ENCODE data around the gene ST3GAL5. TPM values are rescaled to one million over a fixed set of nuclear protein-coding genes. Genes with fewer than 3 reads are reported as not detected.
"Not testable (repeated sequence)": the region's sequence is repeated elsewhere in the genome, so short reads cannot be mapped to it uniquely, and the experiment has no call there.

Gene ST3GAL5
- total RNA-seq, 2 donors from 2014 or later, result 2.9 to 8.7 TPM

- intact Hi-C loops (cut with DNase I, micrococcal nuclease), result no loop called here
- ATAC-seq (no peak), DNase-seq (no peak)
Measured at GRCh38 chr2:85899849-85900248, 11.1 kb upstream of the ST3GAL5 start.

GRCh38 chr2:85899284-85899683 is 10.5 kb upstream of the ST3GAL5 start:
- DNase-seq (no peak), ATAC-seq (no peak)
- intact Hi-C loops (cut with DNase I, micrococcal nuclease), result no loop called here

- intact Hi-C loops (cut with DNase I, micrococcal nuclease), result no loop called here
- ATAC-seq, result no peak
- no peak for DNase-seq
Measured at GRCh38 chr2:85898881-85899280, 10.1 kb upstream of the ST3GAL5 start.

GRCh38 chr2:85894554-85895278 is 5.9 kb upstream of the ST3GAL5 start:
- ATAC-seq; intact Hi-C loops (cut with DNase I, micrococcal nuclease); DNase-seq: not testable (repeated sequence)

- ATAC-seq, result no peak
- no peak for DNase-seq
- intact Hi-C loops (cut with DNase I, micrococcal nuclease), result no loop called here
Measured at GRCh38 chr2:85893428-85894258, 4.9 kb upstream of the ST3GAL5 start.

- no peak for DNase-seq
- no peak for ATAC-seq
- intact Hi-C loops (cut with DNase I, micrococcal nuclease), result no loop called here
Measured at GRCh38 chr2:85892216-85892944, 3.6 kb upstream of the ST3GAL5 start.

GRCh38 chr2:85890522-85891176 is 1.9 kb upstream of the ST3GAL5 start:
- DNase-seq, result no peak

GRCh38 chr2:85889627-85890281 is 964 bp upstream of the ST3GAL5 start:
- DNase-seq, result peak; percentile 29 to 32
- intact Hi-C loops (cut with DNase I, micrococcal nuclease), result loop anchor here in 1 of 2 donors (5.0 kb wide), 2 partner anchors 62 to 148 kb away; no protein-coding TSS in a partner anchor
- ATAC-seq, result no peak

More at GRCh38 chr2:85890522-85891176, 1.9 kb upstream of the ST3GAL5 start:
- ATAC-seq, result no peak
- intact Hi-C loops (cut with DNase I, micrococcal nuclease), result no loop called here

- DNase-seq (peak; percentile 31 to 36), ATAC-seq (peak; percentile 4)
- intact Hi-C loops (cut with DNase I, micrococcal nuclease), result loop anchor here in 1 of 2 donors (5.0 kb wide), 2 partner anchors 61 to 149 kb away; no protein-coding TSS in a partner anchor
Measured at GRCh38 chr2:85888020-85888683, 638 bp downstream of the ST3GAL5 start.

- intact Hi-C loops (cut with DNase I, micrococcal nuclease), result loop anchor here in 1 of 2 donors (5.0 kb wide), 2 partner anchors 60 to 150 kb away; no protein-coding TSS in a partner anchor
- DNase-seq, result peak; percentile 43 to 62
- peak; percentile 42 for ATAC-seq
Measured at GRCh38 chr2:85887566-85888019, 1.2 kb downstream of the ST3GAL5 start.

- intact Hi-C loops (cut with DNase I, micrococcal nuclease), result loop anchor here in 1 of 2 donors (5.0 kb wide), 2 partner anchors 59 to 151 kb away; no protein-coding TSS in a partner anchor
- peak; percentile 36 to 57 for DNase-seq
- ATAC-seq, result no peak
Measured at GRCh38 chr2:85886590-85886989, 2.2 kb downstream of the ST3GAL5 start.

- ATAC-seq (no peak), DNase-seq (no peak)
- intact Hi-C loops (cut with DNase I, micrococcal nuclease), result loop anchor here in 1 of 2 donors (5.0 kb wide), 2 partner anchors 59 to 151 kb away; no protein-coding TSS in a partner anchor
Measured at GRCh38 chr2:85886141-85886540, 2.6 kb downstream of the ST3GAL5 start.

- intact Hi-C loops (cut with DNase I, micrococcal nuclease); DNase-seq: not testable (repeated sequence)
Measured at GRCh38 chr2:85881781-85882180, 7.0 kb downstream of the ST3GAL5 start.

GRCh38 chr2:85880716-85881328 is 8.0 kb downstream of the ST3GAL5 start:
- DNase-seq; intact Hi-C loops (cut with DNase I, micrococcal nuclease); ATAC-seq: not testable (repeated sequence)

More at GRCh38 chr2:85881781-85882180, 7.0 kb downstream of the ST3GAL5 start:
- not testable (repeated sequence) for ATAC-seq

- intact Hi-C loops (cut with DNase I, micrococcal nuclease), result no loop called here
- DNase-seq (no peak), ATAC-seq (no peak)
Measured at GRCh38 chr2:85878719-85879370, 9.9 kb downstream of the ST3GAL5 start.

GRCh38 chr2:85875350-85876050 is 13.3 kb downstream of the ST3GAL5 start:
- no peak for ATAC-seq
- intact Hi-C loops (cut with DNase I, micrococcal nuclease), result no loop called here
- DNase-seq, result no peak
